ENCODE data around the gene DCHS1. TPM values are rescaled to one million over a fixed set of nuclear protein-coding genes. Genes with fewer than 3 reads are reported as not detected.

Gene DCHS1
- total and polyA plus RNA-seq, 4 experiments from 2014 or later, result 0.47 to 6.7 (median 4.4) TPM

GRCh38 chr11:6611963-6612212 is 43.7 kb downstream of the DCHS1 start:
- peak overlapping the region in 6 of 7 donors; percentile 95 to 97 (median 97) for H3K27ac Mint-ChIP-seq
- peaks cover 6 to 36% (median 28%) of the 10 kb centered on the region in 4 donors for H3K4me1 Mint-ChIP-seq
- DNase-seq, result no peak
- Histone ChIP-seq H3K27ac (ENCODE audit: low read depth, low read length) (peak overlapping the region; percentile 87), H3K4me3 (ENCODE audit: low read length in 2 of 2) (peak overlapping the region in 1 of 2 donors; percentile 66), H3K9me3 (ENCODE audit: control insufficient read depth in 1 of 2, low read length in 2 of 2) (no peaks in the 10 kb centered on the region), H3K36me3 (ENCODE audit: insufficient read depth, low read length) (peaks cover 47% of the 10 kb centered on the region), H3K4me1 (ENCODE audit: insufficient read depth, low read length) (peaks cover 51% of the 10 kb centered on the region), H3K27me3 (ENCODE audit: insufficient read depth, low read length) (no peaks in the 10 kb centered on the region)
- H3K36me3 Mint-ChIP-seq, result peaks cover 21 to 50% of the 10 kb centered on the region in 2 donors
- intact Hi-C loops (cut with micrococcal nuclease), result loop anchor here (1.0 to 10.0 kb wide), 5 partner anchors 8 to 221 kb away; partner anchors contain the start of genes APBB1, MRPL17 and SMPD1
- POLR2A ChIA-PET (ENCODE audit: partially characterized antibody), result interaction anchor here (0.8 to 9.0 kb wide), 34 partner anchors 8 to 377 kb away, joined by 3 to 172 read pairs (median 4); partner anchors contain the start of genes APBB1, ARFIP2, DCHS1 and FHIP1B
- H3K4me3 Mint-ChIP-seq, result peak overlapping the region; percentile 87 to 94 (median 91)
- H3K9me3 Mint-ChIP-seq, result no peaks in the 10 kb centered on the region
- H3K27me3 Mint-ChIP-seq, result no peaks in the 10 kb centered on the region
- CTCF ChIA-PET (ENCODE audit: partially characterized antibody), result interaction anchor here (0.8 to 4.6 kb wide), 12 partner anchors 8 to 94 kb away, joined by 3 to 56 read pairs (median 9); partner anchors contain the start of genes ILK, MRPL17 and RRP8

GRCh38 chr11:6611092-6611962 is 44.3 kb downstream of the DCHS1 start:
- peaks cover 21 to 52% of the 10 kb centered on the region in 2 donors for H3K36me3 Mint-ChIP-seq

GRCh38 chr11:6610591-6610990 is 45.0 kb downstream of the DCHS1 start:
- Mint-ChIP-seq H3K27me3 (no peaks in the 10 kb centered on the region), H3K4me1 (peaks cover 1 to 34% (median 31%) of the 10 kb centered on the region in 4 donors), H3K4me3 (peak overlapping the region; percentile 63 to 94 (median 91)), H3K9me3 (no peaks in the 10 kb centered on the region), H3K27ac (peak overlapping the region in 6 of 7 donors; percentile 75 to 97 (median 95)), H3K36me3 (peaks cover 15 to 51% of the 10 kb centered on the region in 2 donors)
- intact Hi-C loops (cut with micrococcal nuclease), result loop anchor here (10.0 kb wide), 1 partner anchor 196 kb away; the partner anchor contains the start of gene APBB1
- Histone ChIP-seq H3K4me3 (ENCODE audit: low read length in 2 of 2) (no peak overlapping the region), H3K27ac (ENCODE audit: low read depth, low read length) (peak overlapping the region; percentile 87), H3K27me3 (ENCODE audit: insufficient read depth, low read length) (no peaks in the 10 kb centered on the region), H3K9me3 (ENCODE audit: control insufficient read depth in 1 of 2, low read length in 2 of 2) (no peaks in the 10 kb centered on the region), H3K4me1 (ENCODE audit: insufficient read depth, low read length) (peaks cover 62% of the 10 kb centered on the region), H3K36me3 (ENCODE audit: insufficient read depth, low read length) (peaks cover 45% of the 10 kb centered on the region)
- CTCF ChIA-PET (ENCODE audit: partially characterized antibody), result interaction anchor here (0.8 to 4.1 kb wide), 3 partner anchors 57 to 127 kb away, joined by 3 to 56 read pairs (median 26); partner anchors contain the start of gene MRPL17
- POLR2A ChIA-PET (ENCODE audit: partially characterized antibody), result interaction anchor here (1.0 to 9.6 kb wide), 9 partner anchors 7 to 135 kb away, joined by 3 to 172 read pairs (median 45); partner anchors contain the start of genes ILK, MRPL17, RRP8 and TPP1
- no peak for DNase-seq

More at GRCh38 chr11:6611092-6611962, 44.3 kb downstream of the DCHS1 start:
- Histone ChIP-seq H3K36me3 (ENCODE audit: insufficient read depth, low read length) (peaks cover 47% of the 10 kb centered on the region), H3K9me3 (ENCODE audit: control insufficient read depth in 1 of 2, low read length in 2 of 2) (no peaks in the 10 kb centered on the region), H3K27me3 (ENCODE audit: insufficient read depth, low read length) (no peaks in the 10 kb centered on the region), H3K4me1 (ENCODE audit: insufficient read depth, low read length) (peaks cover 55% of the 10 kb centered on the region), H3K27ac (ENCODE audit: low read depth, low read length) (peak overlapping the region; percentile 87), H3K4me3 (ENCODE audit: low read length in 2 of 2) (peak overlapping the region; percentile 49 to 63)
- intact Hi-C loops (cut with micrococcal nuclease), result loop anchor here (10.0 kb wide), 1 partner anchor 197 kb away; the partner anchor contains the start of gene APBB1
- H3K27me3 Mint-ChIP-seq, result no peaks in the 10 kb centered on the region
- peaks cover 6 to 36% (median 32%) of the 10 kb centered on the region in 4 donors for H3K4me1 Mint-ChIP-seq
- peak overlapping the region in 6 of 7 donors; percentile 95 to 97 (median 97) for H3K27ac Mint-ChIP-seq
- ChIA-PET CTCF (ENCODE audit: partially characterized antibody) (interaction anchor here (0.8 to 4.6 kb wide), 11 partner anchors 8 to 95 kb away, joined by 3 to 56 read pairs (median 10); partner anchors contain the start of genes ILK, MRPL17 and RRP8), POLR2A (ENCODE audit: partially characterized antibody) (interaction anchor here (0.8 to 9.6 kb wide), 34 partner anchors 6 to 377 kb away, joined by 3 to 172 read pairs (median 6); partner anchors contain the start of genes APBB1, ARFIP2, DCHS1 and FHIP1B)
- peak overlapping the region; percentile 87 to 94 (median 91) for H3K4me3 Mint-ChIP-seq
- H3K9me3 Mint-ChIP-seq, result no peaks in the 10 kb centered on the region
- DNase-seq, result peak in 1 of 5 donors; percentile 57

- peak overlapping the region; percentile 10 for H3K27ac ChIP-seq (ENCODE audit: low read depth, low read length)
- ChIA-PET CTCF (ENCODE audit: partially characterized antibody) (interaction anchor here (0.8 to 7.6 kb wide), 6 partner anchors 9 to 128 kb away, joined by 3 to 109 read pairs (median 16); partner anchors contain the start of genes MRPL17 and TPP1), POLR2A (ENCODE audit: partially characterized antibody) (interaction anchor here (0.6 to 9.6 kb wide), 3 partner anchors 8 to 128 kb away, joined by 3 to 172 read pairs (median 132); partner anchors contain the start of genes MRPL17 and TPP1)
- H3K4me3 ChIP-seq (ENCODE audit: low read length in 2 of 2), result no peak overlapping the region
- H3K9me3 Mint-ChIP-seq, result no peaks in the 10 kb centered on the region
- H3K27ac Mint-ChIP-seq, result peak overlapping the region in 6 of 7 donors; percentile 69 to 97 (median 88)
- peaks cover 0 to 34% (median 29%) of the 10 kb centered on the region in 4 donors for H3K4me1 Mint-ChIP-seq
- peaks cover 12 to 46% of the 10 kb centered on the region in 2 donors for H3K36me3 Mint-ChIP-seq
- no peaks in the 10 kb centered on the region for H3K9me3 ChIP-seq (ENCODE audit: control insufficient read depth in 1 of 2, low read length in 2 of 2)
- DNase-seq, result no peak
- H3K4me3 Mint-ChIP-seq, result peak overlapping the region in 5 of 8 donors; percentile 11 to 87 (median 44)
- intact Hi-C loops (cut with micrococcal nuclease), result loop anchor here (10.0 kb wide), 1 partner anchor 195 kb away; the partner anchor contains the start of gene APBB1
- H3K27me3 Mint-ChIP-seq, result no peaks in the 10 kb centered on the region
- no peaks in the 10 kb centered on the region for H3K27me3 ChIP-seq (ENCODE audit: insufficient read depth, low read length)
- peaks cover 73% of the 10 kb centered on the region for H3K4me1 ChIP-seq (ENCODE audit: insufficient read depth, low read length)
- H3K36me3 ChIP-seq (ENCODE audit: insufficient read depth, low read length), result peaks cover 37% of the 10 kb centered on the region
These were observed 46.0 kb downstream of the DCHS1 start for GRCh38 chr11:6609502-6610015.

GRCh38 chr11:6608726-6609501 is 46.7 kb downstream of the DCHS1 start:
- peak overlapping the region; percentile 52 for H3K27ac ChIP-seq (ENCODE audit: low read depth, low read length)
- Mint-ChIP-seq H3K9me3 (no peaks in the 10 kb centered on the region), H3K27me3 (no peaks in the 10 kb centered on the region), H3K36me3 (peaks cover 12 to 46% of the 10 kb centered on the region in 2 donors), H3K27ac (peak overlapping the region in 5 of 7 donors; percentile 26 to 83 (median 72)), H3K4me3 (peak overlapping the region in 3 of 8 donors; percentile 11 to 19 (median 12)), H3K4me1 (peaks cover 0 to 34% (median 29%) of the 10 kb centered on the region in 4 donors)
- ChIA-PET CTCF (ENCODE audit: partially characterized antibody) (interaction anchor here (1.6 to 7.6 kb wide), 4 partner anchors 10 to 97 kb away, joined by 7 to 109 read pairs (median 16); partner anchors contain the start of genes MRPL17 and TPP1), POLR2A (ENCODE audit: partially characterized antibody) (interaction anchor here (0.6 to 9.6 kb wide), 4 partner anchors 9 to 128 kb away, joined by 3 to 172 read pairs (median 70); partner anchors contain the start of genes MRPL17 and TPP1)
- H3K4me3 ChIP-seq (ENCODE audit: low read length in 2 of 2), result no peak overlapping the region
- peaks cover 37% of the 10 kb centered on the region for H3K36me3 ChIP-seq (ENCODE audit: insufficient read depth, low read length)
- no peak for DNase-seq
- H3K4me1 ChIP-seq (ENCODE audit: insufficient read depth, low read length), result peaks cover 75% of the 10 kb centered on the region
- intact Hi-C loops (cut with micrococcal nuclease), result no loop called here
- no peaks in the 10 kb centered on the region for H3K27me3 ChIP-seq (ENCODE audit: insufficient read depth, low read length)
- no peaks in the 10 kb centered on the region for H3K9me3 ChIP-seq (ENCODE audit: control insufficient read depth in 1 of 2, low read length in 2 of 2)

- no peaks in the 10 kb centered on the region for H3K9me3 ChIP-seq (ENCODE audit: control insufficient read depth in 1 of 2, low read length in 2 of 2)
- CTCF ChIA-PET (ENCODE audit: partially characterized antibody), result interaction anchor here (1.3 to 7.6 kb wide), 6 partner anchors 11 to 229 kb away, joined by 4 to 109 read pairs (median 7); partner anchors contain the start of genes MRPL17 and TPP1
- H3K9me3 Mint-ChIP-seq, result no peaks in the 10 kb centered on the region
- peak overlapping the region in 4 of 7 donors; percentile 62 to 95 (median 86) for H3K27ac Mint-ChIP-seq
- H3K4me1 Mint-ChIP-seq, result peaks cover 0 to 34% (median 29%) of the 10 kb centered on the region in 4 donors
- H3K36me3 Mint-ChIP-seq, result peaks cover 12 to 46% of the 10 kb centered on the region in 2 donors
- peak in 1 of 5 donors; percentile 18 for DNase-seq
- H3K4me1 ChIP-seq (ENCODE audit: insufficient read depth, low read length), result peaks cover 70% of the 10 kb centered on the region
- peak overlapping the region in 1 of 8 donors; percentile 8 for H3K4me3 Mint-ChIP-seq
- no peaks in the 10 kb centered on the region for H3K27me3 ChIP-seq (ENCODE audit: insufficient read depth, low read length)
- H3K4me3 ChIP-seq (ENCODE audit: low read length in 2 of 2), result no peak overlapping the region
- peak overlapping the region; percentile 52 for H3K27ac ChIP-seq (ENCODE audit: low read depth, low read length)
- H3K27me3 Mint-ChIP-seq, result no peaks in the 10 kb centered on the region
- intact Hi-C loops (cut with micrococcal nuclease), result no loop called here
- POLR2A ChIA-PET (ENCODE audit: partially characterized antibody), result interaction anchor here (1.8 to 9.6 kb wide), 3 partner anchors 10 to 76 kb away, joined by 7 to 172 read pairs (median 132); partner anchors contain the start of genes MRPL17 and TPP1
- peaks cover 37% of the 10 kb centered on the region for H3K36me3 ChIP-seq (ENCODE audit: insufficient read depth, low read length)
These were observed 47.6 kb downstream of the DCHS1 start for GRCh38 chr11:6608011-6608410.
